Hepatocyte (in vitro differentiated cells): ENCODE measurements around the gene WDR88. TPM values are rescaled to one million over a fixed set of nuclear protein-coding genes. Genes with fewer than 3 reads are reported as not detected.

Experiments used
- DNase-seq: peaks from one replicate; pipeline ENCODE4 v3.0.0-alpha.2; 2016; ENCODE audit warnings: low spot score
- H2AFZ ChIP-seq: fragments of 200-600 bp; sonication (generic); 2 replicates; pipeline ENCODE4 v1.6.0; 2016; ENCODE audit warnings: antibody characterized with exemption, mild to moderate bottlenecking
- H3K27ac ChIP-seq: fragments of 200-600 bp; sonication (generic); 2 replicates; pipeline ENCODE4 v1.5.1; 2016; ENCODE audit warnings: mild to moderate bottlenecking
- H3K27me3 ChIP-seq: fragments of 200-600 bp; sonication (generic); 2 replicates; pipeline ENCODE4 v1.6.1; 2016
- H3K36me3 ChIP-seq: fragments of 200-600 bp; sonication (generic); replicated peaks from 2 replicates; pipeline ENCODE4 v1.5.1; 2016; ENCODE audit warnings: low read depth; ENCODE audit not compliant: insufficient read depth
- H3K4me1 ChIP-seq: fragments of 200-600 bp; sonication (generic); 2 replicates; pipeline ENCODE4 v1.5.1; 2016; ENCODE audit warnings: mild to moderate bottlenecking, moderate library complexity; ENCODE audit not compliant: insufficient read depth
- H3K4me2 ChIP-seq: fragments of 200-600 bp; sonication (generic); 2 replicates; pipeline ENCODE4 v1.6.0; 2016
- H3K4me3 ChIP-seq: fragments of 200-600 bp; sonication (generic); 2 replicates; pipeline ENCODE4 v1.5.1; 2016; ENCODE audit warnings: mild to moderate bottlenecking
- H3K79me2 ChIP-seq: fragments of 200-600 bp; sonication (generic); 2 replicates; pipeline ENCODE4 v1.6.0; 2017; ENCODE audit warnings: mild to moderate bottlenecking
- H3K9me2 ChIP-seq: fragments of 200-600 bp; sonication (generic); replicated peaks from 2 replicates; pipeline ENCODE4 v1.6.0; 2017; ENCODE audit warnings: mild to moderate bottlenecking; ENCODE audit not compliant: insufficient read depth
- H3K9me3 ChIP-seq: fragments of 200-600 bp; sonication (generic); 2 replicates; pipeline ENCODE4 v1.5.1; 2016; ENCODE audit warnings: low read depth, mild to moderate bottlenecking
- H4K20me1 ChIP-seq: fragments of 200-600 bp; sonication (generic); 2 replicates; pipeline ENCODE4 v1.6.0; 2016; ENCODE audit warnings: mild to moderate bottlenecking; ENCODE audit not compliant: insufficient read depth, poor library complexity, severe bottlenecking
- CTCF ChIP-seq: fragments of 200-600 bp; sonication (generic); IDR thresholded peaks from 2 replicates; pipeline ENCODE4 v1.5.1; 2016; ENCODE audit warnings: antibody characterized with exemption, mild to moderate bottlenecking; ENCODE audit not compliant: poor library complexity
- EZH2 ChIP-seq: fragments of 200-600 bp; sonication (generic); IDR thresholded peaks from 2 replicates; pipeline ENCODE4 v1.6.1; 2016; ENCODE audit warnings: antibody characterized with exemption, mild to moderate bottlenecking, borderline replicate concordance
- EZH2phosphoT487 ChIP-seq: fragments of 200-600 bp; sonication (generic); IDR thresholded peaks from one replicate; pipeline ENCODE4 v1.6.1; 2018; ENCODE audit warnings: antibody characterized with exemption, mild to moderate bottlenecking, low read depth, moderate library complexity; ENCODE audit not compliant: unreplicated experiment, severe bottlenecking
- WGBS: methylation state at CpG from one replicate; pipeline ENCODE4 v1.1.6; 2016; ENCODE audit warnings: low lambda C conversion rate; ENCODE audit errors: missing lambda C conversion rate; 5-methylcytosine and 5-hydroxymethylcytosine counted together
- polyA plus RNA-seq: library from polyadenylated mRNA; unstranded; fragments of >200 nt; fragmentation: Nextera tagmentation; extraction: Ambion mirVana; gene quantifications from 2 replicates; pipeline ENCODE4 v1.2.1, GENCODE V29; 2016
- total RNA-seq: library from RNA; depleted of rRNA; stranded (reverse); fragments of >200 nt; gene quantifications from 2 replicates; pipeline ENCODE4 v1.2.3, GENCODE V29; 2014

Gene WDR88
- total and polyA plus RNA-seq, 2 experiments from 2014 or later, result 0.11 TPM; not detected in 1

- Histone ChIP-seq H3K27me3 (no peaks in the 10 kb centered on the region), H3K4me3 (no peak overlapping the region), H3K27ac (no peak overlapping the region), H3K4me2 (peak overlapping the region; percentile 61), H4K20me1 (no peaks in the 10 kb centered on the region), H3K4me1 (no peaks in the 10 kb centered on the region), H2AFZ (no peak overlapping the region), H3K9me2 (no peaks in the 10 kb centered on the region), H3K79me2 (no peaks in the 10 kb centered on the region), H3K9me3 (no peaks in the 10 kb centered on the region), H3K36me3 (no peaks in the 10 kb centered on the region)
- TF ChIP-seq CTCF (peak; percentile 92), EZH2phosphoT487 (no peak)
- WGBS, result 37% methylated on average over 23 of the region's 23 CpGs
- DNase-seq, result peak; percentile 77
Measured at GRCh38 chr19:33143897-33144405, 12.0 kb downstream of the WDR88 start.

- Histone ChIP-seq H3K36me3 (no peaks in the 10 kb centered on the region), H3K27ac (no peak overlapping the region), H3K9me2 (no peaks in the 10 kb centered on the region), H3K27me3 (no peaks in the 10 kb centered on the region), H3K4me3 (no peak overlapping the region), H3K4me1 (no peaks in the 10 kb centered on the region), H3K9me3 (no peaks in the 10 kb centered on the region), H3K79me2 (no peaks in the 10 kb centered on the region), H2AFZ (no peak overlapping the region), H4K20me1 (no peaks in the 10 kb centered on the region), H3K4me2 (no peak overlapping the region)
- no peak for TF ChIP-seq CTCF
- TF ChIP-seq EZH2phosphoT487, result no peak
- TF ChIP-seq EZH2, result no peak
- WGBS, result 92% methylated on average over 9 of the region's 9 CpGs
- no peak for DNase-seq
Measured at GRCh38 chr19:33146209-33146608, 14.3 kb downstream of the WDR88 start.

- no peaks in the 10 kb centered on the region for H3K9me2 ChIP-seq
- H3K4me2 ChIP-seq, result no peak overlapping the region
- WGBS, result 93% methylated on average over 6 of the region's 6 CpGs
Measured at GRCh38 chr19:33147538-33147937, 15.6 kb downstream of the WDR88 start.

More at GRCh38 chr19:33147538-33147937, 15.6 kb downstream of the WDR88 start:
- Histone ChIP-seq H2AFZ (no peak overlapping the region), H3K79me2 (no peaks in the 10 kb centered on the region), H3K4me3 (no peak overlapping the region), H4K20me1 (no peaks in the 10 kb centered on the region), H3K9me3 (no peaks in the 10 kb centered on the region), H3K27ac (no peak overlapping the region), H3K36me3 (no peaks in the 10 kb centered on the region), H3K4me1 (no peaks in the 10 kb centered on the region), H3K27me3 (no peaks in the 10 kb centered on the region)
- no peak for DNase-seq
- TF ChIP-seq CTCF (no peak), EZH2phosphoT487 (no peak), EZH2 (no peak)
